H1 (cell line): Measurements from ENCODE around the gene KLHDC7B. TPM values are rescaled to one million over a fixed set of nuclear protein-coding genes. Genes with fewer than 3 reads are reported as not detected.

Experiments used
- ATF3 ChIP-seq: IDR thresholded peaks from 2 replicates; pipeline ENCODE4 v1.6.1; 2011; ENCODE audit warnings: low read depth, mild to moderate bottlenecking, low read length; ENCODE audit not compliant: insufficient read depth
- NRF1 ChIP-seq: IDR thresholded peaks from 2 replicates; pipeline ENCODE4 v1.6.1; 2011; ENCODE audit warnings: mild to moderate bottlenecking, low read depth, low read length, improper control_type of control experiment
- POU5F1 ChIP-seq: IDR thresholded peaks from 2 replicates; pipeline ENCODE4 v1.6.1; 2011; ENCODE audit warnings: low read depth, mild to moderate bottlenecking, low read length, moderate library complexity
- RAD21 ChIP-seq, 2 experiments: IDR thresholded peaks in 1 of 2; conservative IDR thresholded peaks in 1 of 2; 2 replicates each; pipeline ENCODE4 v1.6.1; 2011; ENCODE audit warnings: low read depth in 2 of 2, low read length in 2 of 2, improper control_type of control experiment in 1 of 2, inconsistent platforms in 1 of 2, mild to moderate bottlenecking in 1 of 2, moderate library complexity in 1 of 2
- SIN3A ChIP-seq, 2 experiments: IDR thresholded peaks in 1 of 2; conservative IDR thresholded peaks in 1 of 2; 2 replicates each; pipeline ENCODE4 v1.6.1; 2011 to 2012; ENCODE audit warnings: low read length in 2 of 2, improper control_type of control experiment in 1 of 2, low read depth in 1 of 2, mild to moderate bottlenecking in 1 of 2
- SP4 ChIP-seq: IDR thresholded peaks from 2 replicates; pipeline ENCODE4 v1.6.1; 2012; ENCODE audit warnings: low read length, inconsistent platforms
- polyA plus RNA-seq, 7 experiments: library from polyadenylated mRNA; depleted of rRNA in 3 of 7; stranded (reverse) in 5 of 7; unstranded in 2 of 7; fragments of >200 nt in 5 of 7; fragments of 200-250 nt in 2 of 7; gene quantifications; 1 replicate in 5 of 7; 2 replicates in 1 of 7; 4 replicates in 1 of 7; pipeline versions ENCODE4 v1.2.1 to v1.2.3, GENCODE V29; 2011 to 2013; ENCODE audit warnings: missing spikeins in 2 of 7, mixed read lengths in 2 of 7
- total RNA-seq: library from RNA; stranded (reverse); fragmentation: NEBNext Ultra II Directional; extraction: Animal tissue kit (Norgen Biotek cat#: 25700); gene quantifications from 2 replicates; pipeline ENCODE4 v1.2.1, GENCODE V29; 2021
- TF ChIP-seq, protein P1 (sequence below): IDR thresholded peaks from 2 replicates; pipeline ENCODE4 v1.6.1; 2012; ENCODE audit warnings: inconsistent platforms

Gene KLHDC7B
- total and polyA plus RNA-seq, 2 of the 8 experiments (the other 6 are each of a cell fraction or from before 2014, with no cell fraction given), result not detected

DNA sequence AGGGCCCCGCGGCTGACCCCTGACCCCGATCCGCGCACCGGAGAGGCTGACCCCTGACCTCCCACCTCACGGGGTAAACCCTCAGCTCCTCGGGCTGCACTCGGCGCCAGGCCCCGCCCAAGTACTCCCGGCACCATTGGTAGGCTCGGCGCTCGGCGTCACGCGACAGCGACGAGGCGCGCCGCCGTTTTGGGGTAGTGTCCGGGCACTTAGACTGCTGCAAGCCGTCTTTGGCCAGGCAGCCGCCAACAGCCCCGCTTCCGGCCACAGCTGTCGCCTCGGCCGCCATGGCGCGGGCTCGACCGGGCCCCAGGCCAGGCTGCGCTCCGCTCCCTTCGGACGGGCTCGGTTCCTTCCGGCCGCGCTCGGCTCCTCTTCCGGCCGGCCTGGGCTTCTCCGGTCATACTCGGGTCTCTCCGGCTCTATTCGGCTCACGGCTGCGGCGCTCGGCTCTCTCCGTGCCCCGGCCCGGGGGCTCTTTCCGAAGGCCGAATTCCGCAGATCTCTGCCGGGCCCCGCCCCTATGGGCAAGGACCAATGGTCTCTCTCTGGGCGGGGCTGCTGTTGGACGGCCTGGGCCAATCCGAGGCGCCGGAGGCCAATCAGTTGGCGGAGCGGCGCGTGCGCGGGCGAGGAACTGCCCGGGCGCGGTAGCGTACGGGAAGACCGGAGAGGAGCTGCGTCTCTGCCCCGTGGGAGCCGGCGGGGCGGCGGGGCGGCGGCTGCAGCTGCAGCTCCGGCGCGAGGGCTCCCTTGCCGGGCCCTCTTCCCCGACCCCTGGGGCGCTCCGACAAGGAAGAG lies 37.0 kb downstream of the KLHDC7B start, which contains the start of gene CHKB (continued):
- TF ChIP-seq, protein P1, sequence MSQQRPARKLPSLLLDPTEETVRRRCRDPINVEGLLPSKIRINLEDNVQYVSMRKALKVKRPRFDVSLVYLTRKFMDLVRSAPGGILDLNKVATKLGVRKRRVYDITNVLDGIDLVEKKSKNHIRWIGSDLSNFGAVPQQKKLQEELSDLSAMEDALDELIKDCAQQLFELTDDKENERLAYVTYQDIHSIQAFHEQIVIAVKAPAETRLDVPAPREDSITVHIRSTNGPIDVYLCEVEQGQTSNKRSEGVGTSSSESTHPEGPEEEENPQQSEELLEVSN, result peak; percentile 20; the same call in 1 of the 2 replicates
- TF ChIP-seq NRF1 (peak; percentile 77), RAD21 (IDR thresholded peaks at IDR 0.05 in 1 of 2, conservative IDR thresholded peaks at IDR 0.05 in 1 of 2; ENCODE audit: low read depth in 2 of 2, low read length in 2 of 2) (no peak), ATF3 (0 out of 2 replicates have a peak, but pooled peaks have one; percentile 33), POU5F1 (no peak), SP4 (no peak; the same call in 1 of the 2 replicates), SIN3A (conservative IDR thresholded peaks at IDR 0.05 in 1 of 2, IDR thresholded peaks at IDR 0.05 in 1 of 2; ENCODE audit: low read depth in 1 of 2, low read length in 2 of 2) (no peak)
